Ishikawa (cell line): ENCODE data around the gene PGA4.

Experiments
- CEBPB ChIP-seq: IDR thresholded peaks from 2 replicates; pipeline ENCODE4 v1.6.1; 2012
- CREB1 ChIP-seq: IDR thresholded peaks from 2 replicates; pipeline ENCODE4 v1.6.1; 2012; ENCODE audit warnings: low read depth
- EGR1 ChIP-seq: IDR thresholded peaks from 2 replicates; pipeline ENCODE4 v1.6.1; 2012
- EP300 ChIP-seq: IDR thresholded peaks from 2 replicates; pipeline ENCODE4 v1.6.1; 2012; ENCODE audit warnings: borderline replicate concordance
- FOXM1 ChIP-seq: IDR thresholded peaks from 2 replicates; pipeline ENCODE4 v1.6.1; 2012; ENCODE audit warnings: low read depth, borderline replicate concordance
- MAX ChIP-seq: IDR thresholded peaks from 2 replicates; pipeline ENCODE4 v1.6.1; 2012
- NFIC ChIP-seq: IDR thresholded peaks from 2 replicates; pipeline ENCODE4 v1.6.1; 2012
- RAD21 ChIP-seq: IDR thresholded peaks from 2 replicates; pipeline ENCODE4 v1.6.1; 2012; ENCODE audit warnings: low read depth
- REST ChIP-seq: IDR thresholded peaks from 2 replicates; pipeline ENCODE4 v1.6.1; 2012; ENCODE audit warnings: low read depth, mild to moderate bottlenecking
- TAF1 ChIP-seq: IDR thresholded peaks from 2 replicates; pipeline ENCODE4 v1.6.1; 2012; ENCODE audit warnings: low read depth, mild to moderate bottlenecking
- TCF12 ChIP-seq: IDR thresholded peaks from 2 replicates; pipeline ENCODE4 v1.6.1; 2012; ENCODE audit warnings: low read depth
- TEAD4 ChIP-seq: IDR thresholded peaks from 2 replicates; pipeline ENCODE4 v1.6.1; 2012
- USF1 ChIP-seq: IDR thresholded peaks from 2 replicates; pipeline ENCODE4 v1.6.1; 2012
- YY1 ChIP-seq: IDR thresholded peaks from 2 replicates; pipeline ENCODE4 v1.6.1; 2012; ENCODE audit warnings: low read depth
- ZBTB7A ChIP-seq: IDR thresholded peaks from 2 replicates; pipeline ENCODE4 v1.6.1; 2012; ENCODE audit warnings: low read depth

Gene PGA4

GRCh38 chr11:61254403-61255025 lies 32.4 kb downstream of the PGA4 start:
- TF ChIP-seq RAD21 (peak; percentile 92), TEAD4 (no peak)

GRCh38 chr11:61256710-61257482 lies 34.7 kb downstream of the PGA4 start:
- TF ChIP-seq TCF12 = no peak
- TF ChIP-seq TEAD4 = no peak
- TF ChIP-seq ZBTB7A = no peak
- no peak for TF ChIP-seq CREB1
- TF ChIP-seq YY1 = no peak
- TF ChIP-seq CEBPB = no peak
- no peak for TF ChIP-seq NFIC
- TF ChIP-seq RAD21 = no peak
- no peak for TF ChIP-seq REST
- TF ChIP-seq EP300 = no peak
- TF ChIP-seq EGR1 = no peak
- no peak for TF ChIP-seq MAX
- TF ChIP-seq USF1 = no peak
- no peak for TF ChIP-seq FOXM1
- TF ChIP-seq TAF1 = no peak

- no peak for TF ChIP-seq EP300
- TF ChIP-seq ZBTB7A = no peak
- TF ChIP-seq YY1 = no peak
- TF ChIP-seq RAD21 = no peak
- no peak for TF ChIP-seq TCF12
- TF ChIP-seq FOXM1 = no peak
- TF ChIP-seq MAX = no peak
- no peak for TF ChIP-seq EGR1
- TF ChIP-seq USF1 = no peak
- no peak for TF ChIP-seq TEAD4
- no peak for TF ChIP-seq REST
- no peak for TF ChIP-seq CREB1
- no peak for TF ChIP-seq CEBPB
Observed at GRCh38 chr11:61258546-61258945, 36.4 kb downstream of the PGA4 start.

GRCh38 chr11:61259363-61259762 lies 37.2 kb downstream of the PGA4 start:
- no peak for TF ChIP-seq FOXM1
- TF ChIP-seq CEBPB = no peak
- TF ChIP-seq TCF12 = no peak
- no peak for TF ChIP-seq USF1
- no peak for TF ChIP-seq CREB1
- TF ChIP-seq RAD21 = no peak

GRCh38 chr11:61264371-61264770 lies 42.2 kb downstream of the PGA4 start:
- TF ChIP-seq NFIC (no peak), USF1 (no peak), FOXM1 (no peak), ZBTB7A (no peak)
